ENCODE measurements around the gene CCNI.
"Not testable (repeated sequence)": the region's sequence is repeated elsewhere in the genome, so short reads cannot be mapped to it uniquely, and the experiment has no call there.

CCNI gene

DNA sequence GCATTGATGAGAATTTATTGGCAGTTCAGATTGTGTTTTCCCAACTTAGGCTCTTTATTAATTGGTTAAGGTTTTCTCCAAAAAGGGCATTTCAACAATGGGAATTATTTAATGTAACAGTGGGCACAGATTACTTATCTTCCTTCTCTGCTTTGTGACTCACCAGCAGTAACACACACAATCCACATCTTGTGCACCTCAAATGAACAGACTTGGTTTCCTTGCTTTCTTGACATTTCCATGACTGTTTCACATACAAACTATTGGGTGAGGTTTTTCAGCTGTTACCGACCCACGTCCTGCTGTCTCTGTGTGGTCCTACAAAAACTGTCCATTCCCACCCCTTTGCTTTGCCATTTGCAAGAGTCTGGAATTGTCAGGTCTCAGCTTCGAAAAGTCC lies 38.1 kb downstream of the CCNI start:
- DNase-seq: no peak

DNA sequence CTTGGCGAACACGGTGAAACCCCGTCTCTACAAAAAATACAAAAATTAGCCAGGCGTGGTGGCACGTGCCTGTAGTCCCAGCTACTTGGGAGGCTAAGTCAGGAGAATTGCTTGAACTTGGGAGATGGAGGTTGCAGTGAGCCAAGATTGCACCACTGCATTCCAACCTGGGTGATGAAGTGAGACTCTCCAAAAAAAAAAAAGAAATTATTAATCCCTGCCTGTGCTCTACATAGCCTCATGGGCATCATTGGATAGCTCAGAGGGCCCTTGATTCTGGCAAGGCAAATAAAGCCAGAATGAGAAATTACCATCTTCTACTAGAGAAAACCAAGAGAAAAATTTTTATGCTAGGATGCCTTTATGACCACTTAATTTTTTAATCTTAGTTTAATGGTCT lies 38.6 kb downstream of the CCNI start:
- not testable (repeated sequence) for DNase-seq

DNA sequence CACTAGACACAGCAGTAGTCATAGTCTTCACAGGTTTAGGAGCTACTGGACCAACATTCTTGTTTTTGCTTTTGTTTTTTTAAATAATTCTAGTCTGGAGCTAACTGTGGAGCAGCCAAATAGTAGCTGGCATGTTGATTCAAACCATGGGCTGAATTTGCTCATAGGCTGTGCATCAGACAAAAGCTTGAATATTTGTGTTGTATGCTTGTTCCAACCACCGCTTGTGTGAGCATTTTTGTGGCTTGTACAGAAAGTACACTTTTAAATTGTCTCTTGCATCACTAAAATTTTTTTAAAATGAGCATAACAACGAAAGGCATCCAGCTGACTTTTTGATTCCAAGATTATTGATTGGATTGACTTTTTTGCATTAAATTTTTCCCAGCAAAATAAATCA lies 39.6 kb downstream of the CCNI start:
- DNase-seq: no peak

DNA sequence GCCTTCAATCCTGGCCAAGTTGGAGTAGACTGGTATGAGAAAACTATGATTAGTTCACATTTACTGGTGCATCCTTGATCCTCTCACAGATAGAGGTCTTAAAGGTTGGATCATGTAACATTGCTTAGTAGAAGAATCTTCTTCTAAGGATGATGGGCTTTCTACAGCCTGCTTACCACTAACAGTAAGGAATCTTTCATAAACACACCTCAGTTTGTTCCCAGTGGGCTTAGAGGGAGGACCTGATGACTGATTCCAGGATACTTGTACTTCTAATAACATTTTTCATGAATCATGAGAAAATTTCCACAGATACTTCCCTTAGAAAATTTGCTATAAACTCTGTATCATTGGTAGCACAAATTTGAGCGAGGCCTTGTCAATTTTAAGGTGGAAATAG lies 40.6 kb downstream of the CCNI start:
- DNase-seq: no peak

DNA sequence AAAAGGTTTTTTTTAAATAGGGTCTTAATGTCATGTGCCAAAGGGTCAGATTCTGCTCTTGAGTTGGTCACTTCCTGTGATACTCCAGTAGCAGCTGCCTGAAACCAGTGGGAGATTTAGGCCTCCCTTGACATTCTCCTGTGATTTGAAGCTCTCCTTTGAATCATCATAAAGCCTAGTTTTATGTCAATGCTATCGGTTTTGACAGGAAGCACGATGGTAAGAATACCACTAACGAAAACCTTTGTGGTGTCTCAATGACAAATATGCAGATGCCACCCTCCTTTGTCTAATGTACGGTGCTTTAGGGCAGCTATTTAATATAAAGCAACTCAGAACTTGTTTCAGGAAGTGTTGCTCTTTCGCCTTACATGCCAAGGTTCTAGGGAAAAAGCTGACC lies 44.2 kb downstream of the CCNI start:
- DNase-seq: no peak

DNA sequence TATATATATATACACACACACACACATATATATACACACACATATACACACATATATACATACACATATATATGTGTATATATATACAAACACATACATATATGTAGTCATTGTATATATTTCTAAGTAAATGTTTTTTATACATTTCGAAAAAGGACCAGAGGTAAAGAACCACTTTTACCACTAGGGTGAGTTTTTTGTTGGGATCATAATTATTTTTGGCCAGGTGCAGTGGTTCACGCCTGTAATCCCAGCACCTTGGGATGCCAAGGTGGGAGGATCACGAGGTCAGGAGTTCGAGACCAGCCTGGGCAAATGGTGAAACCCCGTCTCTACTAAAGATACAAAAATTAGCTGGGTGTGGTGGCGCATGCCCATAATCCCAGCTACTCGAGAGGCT lies 46.0 kb downstream of the CCNI start:
- DNase-seq: not testable (repeated sequence)

DNA sequence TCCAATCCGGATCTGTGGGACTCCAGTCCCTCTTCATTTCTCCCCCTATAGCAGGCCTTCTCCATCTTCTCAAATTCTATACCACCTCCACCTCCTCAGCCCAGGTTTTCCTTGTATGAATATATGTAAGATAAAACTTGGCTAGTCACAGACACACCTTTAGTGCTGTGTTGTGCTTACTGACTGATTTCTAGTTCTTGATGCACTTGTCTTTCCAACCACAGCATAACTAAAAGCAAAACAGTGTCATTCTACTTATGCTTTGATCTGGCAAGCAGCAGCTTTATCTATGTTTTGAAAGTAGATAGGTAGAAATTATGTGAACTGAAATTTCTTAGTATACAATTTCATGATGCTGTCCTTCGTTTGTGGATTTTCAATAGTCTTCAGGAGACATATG lies 47.5 kb downstream of the CCNI start:
- DNase-seq: no peak

DNA sequence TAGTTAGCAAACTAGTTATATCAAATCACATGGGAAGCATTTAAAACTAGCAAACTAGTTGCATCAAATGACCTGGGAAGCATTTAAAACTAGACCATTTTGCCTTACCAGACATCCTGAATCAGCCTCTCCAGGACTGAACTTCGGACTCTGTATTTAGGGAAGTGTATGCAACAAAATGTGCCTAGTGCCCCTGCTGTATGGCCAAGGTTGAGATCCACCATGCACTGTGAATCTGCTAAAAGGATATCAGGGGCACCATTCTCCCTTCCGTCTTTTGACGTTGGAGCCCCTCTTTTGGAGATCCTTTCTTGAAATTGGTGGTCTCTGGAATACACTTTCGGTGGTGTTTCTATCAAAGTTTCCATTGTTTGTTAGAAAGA lies 49.5 kb downstream of the CCNI start:
- no peak for DNase-seq

DNA sequence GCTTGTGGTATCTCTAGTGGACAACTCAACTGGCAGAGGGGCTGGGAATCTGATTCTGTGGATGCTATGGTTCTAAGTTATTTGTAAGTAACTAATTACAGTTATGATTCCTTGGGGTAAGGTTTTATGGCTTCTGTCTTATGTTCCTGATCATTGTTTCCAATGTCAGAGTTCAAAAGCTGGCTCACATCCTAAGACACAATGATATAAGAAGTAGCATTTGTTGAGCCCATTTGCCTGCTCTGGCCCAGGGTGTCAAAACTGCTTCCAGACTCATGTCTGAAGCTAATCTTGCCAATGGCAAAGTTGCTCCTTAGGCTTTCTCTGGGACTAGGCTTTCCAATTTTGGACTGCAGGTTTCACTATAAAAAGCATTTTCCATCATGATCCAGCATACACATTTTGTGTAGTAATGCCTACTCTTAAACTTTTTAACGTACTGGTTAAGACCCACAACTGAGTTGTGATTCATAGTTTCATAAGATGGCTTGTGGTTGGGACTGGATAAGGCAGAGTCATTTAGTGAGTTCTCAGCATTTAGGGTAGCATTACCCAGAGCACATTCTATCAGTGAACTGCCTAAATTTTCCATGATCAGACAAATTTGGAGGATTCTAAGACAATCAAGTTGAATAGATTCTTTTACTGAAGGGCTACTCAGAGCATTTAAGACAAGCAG lies 50.0 kb downstream of the CCNI start:
- DNase-seq: no peak

DNA sequence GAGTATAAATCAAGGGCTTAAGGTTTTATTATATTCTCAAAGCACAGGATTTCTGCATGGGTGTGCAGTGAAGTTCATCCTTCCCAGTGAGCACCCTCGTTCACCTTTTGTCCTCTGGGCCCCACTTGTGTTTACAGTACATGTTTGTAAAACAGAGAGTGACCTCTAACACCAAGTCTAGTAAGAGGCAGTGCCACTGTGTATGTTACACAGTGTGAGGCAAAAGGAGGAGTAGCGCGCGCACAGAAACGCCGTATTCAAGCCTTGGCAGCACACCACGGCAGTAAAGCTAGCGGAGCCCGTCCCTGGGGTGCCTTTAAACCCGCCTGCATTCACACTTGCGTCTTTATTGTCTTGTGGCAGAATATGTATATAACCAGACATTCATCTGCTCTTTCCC lies 51.9 kb downstream of the CCNI start:
- no peak for DNase-seq

DNA sequence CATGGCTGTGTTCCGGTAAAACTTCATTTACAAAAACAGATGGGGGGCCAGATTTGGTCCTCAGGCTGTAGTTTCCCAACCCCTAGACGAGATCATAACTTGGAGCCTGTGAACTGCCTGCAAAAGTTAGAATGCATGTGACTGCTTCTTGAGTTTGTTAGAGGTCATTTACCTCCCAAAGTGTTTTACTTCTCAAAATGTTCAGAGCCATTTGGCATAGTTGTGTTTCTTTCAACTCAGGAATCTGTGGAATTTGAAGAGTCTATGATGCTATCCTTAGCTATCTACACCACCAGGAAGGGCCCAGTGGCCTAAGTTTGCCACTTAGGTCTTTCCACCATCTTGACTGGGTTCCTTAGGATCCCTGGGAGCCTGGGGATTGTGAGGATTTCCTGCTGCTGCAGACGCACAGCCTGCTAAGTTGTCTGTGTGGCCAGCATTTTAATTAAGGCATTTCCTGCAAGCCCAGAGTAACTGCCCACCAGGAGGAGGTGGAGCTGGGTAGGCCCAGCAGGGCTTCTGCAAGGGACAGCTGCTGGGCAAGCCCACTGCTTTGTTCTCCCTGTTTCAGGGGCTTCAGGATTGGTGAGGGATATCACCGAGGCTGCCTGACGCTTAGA lies 53.1 kb downstream of the CCNI start:
- DNase-seq: no peak

DNA sequence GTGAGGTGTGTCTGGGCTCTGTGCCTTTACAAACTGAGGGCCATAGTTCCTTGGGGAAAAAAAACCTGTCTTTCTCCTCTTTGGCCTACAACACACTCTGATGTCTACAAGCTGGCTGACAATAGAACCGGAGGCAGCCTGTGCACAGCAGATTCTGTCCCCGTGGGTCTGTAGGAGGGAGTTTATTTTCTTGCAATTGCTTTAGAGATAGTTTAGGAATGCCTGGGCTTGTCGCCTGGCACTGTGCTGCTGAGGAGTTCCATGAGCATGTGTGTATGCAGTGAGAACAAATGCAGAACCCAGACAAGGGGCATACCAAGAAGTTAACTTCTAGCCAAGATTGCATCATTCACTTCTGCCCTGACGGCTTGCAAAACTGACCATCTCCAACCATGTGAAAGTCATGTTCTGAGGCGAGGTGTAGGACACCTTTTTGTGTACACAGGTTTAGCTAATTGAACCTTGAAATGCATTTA lies 54.1 kb downstream of the CCNI start:
- no peak for DNase-seq

DNA sequence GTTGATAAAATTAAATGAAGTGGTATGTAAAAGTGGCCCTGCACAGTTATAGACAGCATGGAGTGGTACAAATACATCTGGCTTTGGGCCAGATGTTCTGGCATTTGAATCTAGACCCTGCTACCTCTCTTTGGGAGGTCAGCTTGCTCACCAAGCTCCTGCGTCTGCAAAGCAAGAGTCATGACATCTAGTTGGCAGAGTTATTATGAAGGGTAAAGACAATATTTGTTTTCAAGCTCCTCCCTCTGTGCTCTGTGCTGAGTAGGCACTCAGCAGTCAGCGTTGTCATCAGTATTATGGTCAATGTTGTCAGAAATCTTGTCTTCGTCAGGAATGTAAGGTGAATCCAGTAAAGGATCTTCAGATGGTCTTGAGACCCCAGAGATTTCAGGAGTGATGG lies 55.8 kb downstream of the CCNI start:
- no peak for DNase-seq

DNA sequence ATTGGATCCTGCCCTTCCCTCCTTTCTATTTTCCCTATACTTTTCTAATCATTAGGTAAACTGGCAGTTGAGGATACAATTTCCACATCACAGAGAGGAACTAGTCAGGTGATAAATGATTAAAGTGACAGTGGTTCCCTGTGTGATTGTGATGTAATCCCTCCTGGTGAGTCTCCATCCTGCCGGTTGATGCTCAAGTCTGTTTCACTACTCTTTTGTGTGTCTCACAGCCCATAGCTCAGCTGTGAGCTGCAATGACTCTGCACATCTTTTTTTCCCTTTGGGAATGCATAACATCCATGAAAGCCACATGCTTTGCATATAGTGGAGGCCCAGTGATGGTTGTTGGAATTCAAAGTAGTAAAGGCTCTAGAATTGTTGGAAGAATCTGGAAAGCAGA lies 60.4 kb downstream of the CCNI start:
- DNase-seq: no peak

DNA sequence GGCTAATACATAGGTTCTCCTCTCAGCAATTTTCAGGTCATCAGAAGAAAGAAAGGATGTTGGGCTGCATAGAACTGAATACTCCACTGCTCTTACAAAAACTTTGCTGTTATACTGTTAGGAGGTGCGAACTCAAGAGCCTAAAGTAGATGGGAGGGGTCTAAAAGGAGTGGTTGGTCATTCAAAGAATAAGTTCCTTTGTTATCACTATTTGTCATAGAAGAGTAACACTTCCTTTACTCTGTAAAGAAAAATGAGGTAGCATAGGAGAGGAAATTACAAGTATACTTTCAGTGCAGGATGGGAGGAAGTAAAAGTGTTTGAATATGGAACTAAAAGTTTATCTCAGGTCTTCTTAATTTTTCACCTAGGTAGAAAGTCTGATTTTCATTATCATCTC lies 61.5 kb downstream of the CCNI start:
- no peak for DNase-seq

DNA sequence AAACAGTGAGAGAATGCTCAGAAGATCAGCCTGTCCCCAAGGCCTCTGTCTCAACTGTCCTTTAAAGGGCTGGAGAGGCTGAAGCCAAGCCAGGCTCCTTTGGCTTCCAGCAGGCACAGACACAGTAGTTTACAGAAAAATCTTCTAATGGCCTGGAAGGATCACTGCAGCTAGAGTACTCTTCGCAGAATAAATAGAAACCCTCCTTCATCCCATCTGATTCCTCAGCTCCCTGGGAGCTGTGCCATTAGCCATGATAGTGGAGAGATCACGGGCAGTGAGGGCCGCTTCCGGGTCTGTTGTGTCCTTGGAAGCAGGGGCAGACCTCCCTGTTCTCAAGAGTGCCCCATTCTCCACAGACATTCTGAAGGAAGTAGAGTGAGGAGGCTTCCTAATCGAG lies 63.1 kb downstream of the CCNI start:
- DNase-seq: no peak

DNA sequence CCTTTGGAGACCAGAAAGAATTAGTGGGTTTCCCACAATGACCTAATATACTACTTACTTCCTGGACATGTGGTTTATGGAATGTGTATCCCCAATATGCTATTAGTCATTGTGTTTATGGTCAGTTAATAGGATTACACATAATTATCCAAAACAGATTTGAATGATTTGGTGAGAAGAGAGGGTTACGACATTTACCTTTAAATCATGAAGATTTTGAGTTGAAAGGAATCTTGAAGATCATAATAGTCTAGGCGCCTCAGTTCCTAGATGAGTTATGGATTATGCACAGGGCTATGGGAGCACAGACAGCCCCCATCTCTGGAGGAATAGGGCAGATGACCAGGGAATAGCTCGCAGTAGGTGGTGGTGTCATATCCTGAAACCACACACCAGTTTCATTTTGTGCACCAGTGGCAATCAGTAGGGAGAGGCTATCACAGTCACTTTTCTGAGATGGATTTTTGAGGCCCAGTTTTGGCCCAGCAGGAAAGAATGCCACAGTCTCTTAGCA lies 64.9 kb downstream of the CCNI start:
- DNase-seq: no peak

DNA sequence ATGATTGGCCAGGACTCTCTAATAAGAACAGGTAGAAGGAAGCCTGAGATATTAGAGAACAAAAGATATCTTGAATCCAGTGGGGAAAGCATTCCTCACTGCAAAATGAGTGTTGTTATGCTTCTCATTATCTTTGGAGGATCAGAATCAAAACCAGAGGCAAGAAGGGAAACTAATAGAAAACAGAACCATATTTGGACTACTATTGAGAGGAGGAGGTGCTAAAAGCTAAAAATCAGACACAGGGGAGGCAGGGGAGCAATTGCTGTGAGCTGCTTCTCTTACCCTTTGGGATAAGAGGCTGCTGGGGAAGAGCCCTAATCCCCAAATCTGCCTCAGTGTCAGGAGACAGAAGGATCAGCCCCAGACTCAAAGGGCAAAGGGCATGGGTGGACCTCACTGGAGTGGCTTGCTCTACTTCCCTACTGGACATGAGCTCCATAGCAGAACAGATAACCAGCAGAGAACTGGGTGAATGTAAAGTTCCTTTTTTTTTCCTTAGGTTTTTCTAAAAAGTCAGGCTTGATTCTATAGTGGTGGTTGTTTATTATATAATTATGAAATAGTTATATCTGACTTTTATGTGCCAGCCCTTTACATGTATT lies 66.2 kb downstream of the CCNI start:
- DNase-seq: no peak

DNA sequence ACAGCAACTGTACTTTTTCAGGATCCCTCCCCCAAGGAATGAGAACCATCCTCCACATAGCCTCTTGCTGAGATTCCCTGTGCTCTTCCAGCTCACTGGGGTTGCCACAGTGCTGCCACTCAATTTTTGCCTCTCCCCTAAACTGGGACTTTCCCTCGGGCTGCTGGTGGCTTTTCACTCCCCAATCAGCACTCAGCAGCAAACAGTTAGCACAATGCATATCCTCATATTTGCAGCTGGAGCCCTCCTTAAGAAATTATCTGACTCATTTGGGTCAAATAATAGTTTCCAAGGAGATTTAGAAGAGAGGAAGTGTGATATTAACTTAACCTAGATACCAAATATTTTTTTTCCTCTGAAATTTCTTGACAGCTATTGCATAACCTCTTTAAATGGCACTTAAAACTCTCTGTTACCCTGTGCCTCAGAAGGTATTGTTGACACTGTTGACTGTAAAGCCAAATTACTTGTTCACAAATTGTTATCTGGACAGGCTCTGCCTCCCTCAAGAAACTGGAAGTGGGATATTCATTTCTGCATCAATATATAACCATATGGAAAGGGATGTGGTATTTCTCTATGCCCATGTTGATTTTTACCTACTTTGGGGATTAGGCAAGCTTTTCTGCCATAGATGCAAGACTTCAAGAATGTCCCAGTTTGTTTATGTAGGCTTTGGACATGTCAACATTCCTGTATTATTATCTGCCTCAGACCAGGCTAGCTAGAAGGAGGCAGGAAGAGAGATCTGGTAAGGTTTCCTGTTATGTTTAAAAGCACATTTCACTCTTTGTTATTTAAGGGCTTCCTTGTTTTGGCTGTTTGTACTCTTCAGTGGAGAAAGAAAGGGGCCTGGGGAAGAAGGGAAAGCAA lies 68.2 kb downstream of the CCNI start:
- DNase-seq: no peak

DNA sequence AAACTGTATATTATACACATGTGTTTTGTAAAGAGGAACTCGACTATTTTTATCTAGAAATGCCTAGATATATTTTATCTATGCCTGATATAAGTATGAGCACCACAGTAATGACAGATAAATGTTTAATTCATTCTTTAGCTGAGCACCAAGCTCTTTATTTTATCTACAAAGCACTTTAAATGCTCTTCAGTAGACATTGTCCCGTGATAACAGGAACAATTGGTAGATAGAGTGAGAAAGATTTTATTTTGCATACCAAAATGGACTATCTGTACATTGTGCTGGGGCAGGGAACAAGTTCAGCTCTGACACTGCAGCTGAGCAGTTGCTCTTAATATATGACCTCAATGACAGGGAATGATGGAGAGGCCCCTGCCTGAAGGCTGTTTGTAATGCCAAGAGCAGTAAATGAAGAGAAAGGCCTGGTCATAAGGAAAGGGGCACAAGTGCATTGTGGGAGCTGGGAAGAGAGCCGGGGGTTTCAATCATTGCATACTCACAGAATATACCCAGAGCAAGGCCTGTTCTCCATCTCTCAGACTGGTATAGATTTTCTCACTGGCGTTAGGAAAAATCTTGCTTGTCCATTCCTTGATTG lies 68.9 kb downstream of the CCNI start:
- no peak for DNase-seq

DNA sequence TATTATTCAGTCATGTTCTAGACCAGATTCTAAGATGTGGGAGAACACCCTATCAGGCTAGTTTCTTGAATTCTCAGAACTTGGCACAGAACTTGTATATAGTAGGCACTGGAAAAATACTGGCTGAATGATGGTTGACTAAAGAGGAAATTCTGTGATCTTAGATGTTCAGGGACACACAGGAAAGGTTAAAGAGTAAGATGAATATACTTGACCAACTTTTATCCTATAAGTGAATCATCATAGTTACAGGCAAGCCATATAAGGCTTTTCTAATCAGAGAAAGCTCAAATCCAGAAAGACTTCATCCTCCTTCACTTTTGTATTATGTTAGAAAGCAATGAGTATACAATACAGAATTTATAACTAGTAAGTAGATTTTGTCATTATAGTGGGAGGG lies 72.4 kb downstream of the CCNI start:
- DNase-seq: no peak

DNA sequence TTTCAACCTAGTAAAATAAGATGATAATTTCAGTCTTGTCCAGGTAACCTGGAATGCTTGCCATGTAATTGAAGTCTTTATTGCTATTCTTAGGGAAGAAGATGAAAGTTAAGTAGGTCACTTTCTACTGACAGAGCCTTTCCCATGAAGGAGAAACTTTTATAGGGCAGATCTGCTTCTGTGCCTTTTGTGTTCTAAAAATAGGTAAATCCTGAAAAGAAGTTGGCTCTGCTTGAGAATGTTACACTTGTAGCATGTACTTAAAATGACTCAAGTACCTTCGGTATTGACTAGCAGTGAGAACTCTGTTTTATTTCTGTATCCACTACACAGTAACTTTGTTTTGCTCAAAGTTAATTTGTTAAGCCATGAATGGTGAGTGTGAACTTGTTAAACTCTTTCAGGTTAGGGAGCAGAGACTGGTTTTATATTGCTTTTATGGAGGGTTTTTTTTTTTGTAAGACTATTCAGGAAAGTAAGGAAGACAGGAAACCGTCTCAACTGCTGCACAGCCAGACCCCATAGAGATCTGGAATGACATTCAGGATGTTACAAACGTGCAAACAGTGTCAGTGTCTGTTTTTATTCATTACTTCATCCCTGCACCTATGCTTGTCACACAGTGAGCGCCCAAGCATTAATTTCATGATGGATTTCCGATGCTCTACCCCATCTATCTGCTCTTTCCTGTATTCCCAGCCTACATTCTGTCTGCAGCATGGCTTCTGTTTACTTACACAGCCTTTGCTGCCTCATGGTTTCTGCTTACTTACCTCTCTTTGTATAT lies 73.3 kb downstream of the CCNI start:
- DNase-seq: no peak
